ENCODE results near the gene CNTNAP4.

CNTNAP4 gene

DNA sequence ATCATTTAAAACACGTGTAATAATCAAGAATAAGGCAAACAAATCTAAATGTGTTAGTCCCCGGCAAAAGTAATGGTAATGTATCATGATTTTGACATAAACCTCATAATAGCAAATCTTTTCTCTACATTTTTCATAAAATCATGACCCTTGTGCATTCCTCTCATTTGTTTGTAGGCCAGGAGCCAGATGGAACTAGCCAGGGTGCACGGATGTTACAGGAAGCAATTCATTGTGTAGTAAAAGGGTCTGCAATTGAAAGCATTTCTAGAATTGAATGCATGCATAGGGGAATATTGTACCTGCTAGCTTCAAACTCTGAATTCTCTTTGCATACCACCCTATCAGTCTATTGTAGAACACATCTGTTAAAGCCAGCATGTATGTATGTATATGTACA, 66.6 kb downstream of the CNTNAP4 start:
- Histone ChIP-seq H3K27me3 (ENCODE audit: control insufficient read depth in 1 of 2, insufficient read depth in 1 of 2, low read length in 2 of 2) (no peaks in the 10 kb centered on the region), H3K14ac (ENCODE audit: low read length in 2 of 2) (no peak overlapping the region), H2BK120ac (ENCODE audit: low read depth, low read length) (no peak overlapping the region), H2BK12ac (ENCODE audit: low read length in 2 of 2) (no peak overlapping the region), H3K4me3 (ENCODE audit: insufficient read depth in 1 of 2, low read depth in 1 of 2, low read length in 2 of 2) (no peak overlapping the region), H2BK15ac (ENCODE audit: low read depth, poor library complexity, severe bottlenecking) (no peak overlapping the region), H3K4me1 (ENCODE audit: control insufficient read depth, insufficient read depth, low read depth, low read length) (no peaks in the 10 kb centered on the region), H3K36me3 (ENCODE audit: control insufficient read depth in 1 of 2, insufficient read depth in 2 of 2, low read depth in 1 of 2, low read length in 2 of 2) (no peaks in the 10 kb centered on the region), H4K8ac (ENCODE audit: low read length) (no peak overlapping the region), H3K18ac (ENCODE audit: low read depth in 1 of 2, low read length in 2 of 2) (no peak overlapping the region), H3K79me1 (replicated peaks; ENCODE audit: low read length, poor library complexity, severe bottlenecking) (no peaks in the 10 kb centered on the region), H2AFZ (ENCODE audit: low read depth, low read length) (no peak overlapping the region), H3K9ac (ENCODE audit: low read length) (no peak overlapping the region), H2AK5ac (ENCODE audit: low read length, severe bottlenecking) (no peak overlapping the region), H3K4ac (ENCODE audit: low read depth in 1 of 2, low read length in 2 of 2) (no peak overlapping the region), H3K9me3 (ENCODE audit: control insufficient read depth, low read length) (no peaks in the 10 kb centered on the region), H4K91ac (ENCODE audit: low read length) (no peak overlapping the region), H3K23ac (ENCODE audit: low read length in 2 of 2) (no peak overlapping the region), H3K27ac (ENCODE audit: low read length, poor library complexity, severe bottlenecking) (no peak overlapping the region), H2BK5ac (ENCODE audit: low read depth, low read length, poor library complexity, severe bottlenecking) (no peak overlapping the region), H3K4me2 (ENCODE audit: low read length, poor library complexity, severe bottlenecking) (no peak overlapping the region)
- WGBS, result 100% methylated on average over 1 of the region's 3 CpGs
- DNase-seq, result no peak

GRCh38 chr16:76345163-76345661, 68.0 kb downstream of the CNTNAP4 start:
- no peak overlapping the region for H3K27ac ChIP-seq (ENCODE audit: low read length, poor library complexity, severe bottlenecking)
- H2BK120ac ChIP-seq (ENCODE audit: low read depth, low read length), result no peak overlapping the region
- no peak overlapping the region for H3K23ac ChIP-seq (ENCODE audit: low read length in 2 of 2)
- H3K9ac ChIP-seq (ENCODE audit: low read length), result peak overlapping the region; percentile 20
- no peak overlapping the region for H2BK5ac ChIP-seq (ENCODE audit: low read depth, low read length, poor library complexity, severe bottlenecking)
- H2AK5ac ChIP-seq (ENCODE audit: low read length, severe bottlenecking), result no peak overlapping the region
- H3K18ac ChIP-seq (ENCODE audit: low read depth in 1 of 2, low read length in 2 of 2), result no peak overlapping the region
- H3K27me3 ChIP-seq (ENCODE audit: control insufficient read depth in 1 of 2, insufficient read depth in 1 of 2, low read length in 2 of 2), result no peaks in the 10 kb centered on the region
- no peak overlapping the region for H4K91ac ChIP-seq (ENCODE audit: low read length)
- H3K4me2 ChIP-seq (ENCODE audit: low read length, poor library complexity, severe bottlenecking), result no peak overlapping the region
- no peak overlapping the region for H2AFZ ChIP-seq (ENCODE audit: low read depth, low read length)
- no peaks in the 10 kb centered on the region for H3K9me3 ChIP-seq (ENCODE audit: control insufficient read depth, low read length)
- 28% methylated on average over 3 of the region's 3 CpGs for WGBS
- no peaks in the 10 kb centered on the region for H3K36me3 ChIP-seq (ENCODE audit: control insufficient read depth in 1 of 2, insufficient read depth in 2 of 2, low read depth in 1 of 2, low read length in 2 of 2)
- no peak overlapping the region for H3K14ac ChIP-seq (ENCODE audit: low read length in 2 of 2)
- H3K4me1 ChIP-seq (ENCODE audit: control insufficient read depth, insufficient read depth, low read depth, low read length), result no peaks in the 10 kb centered on the region
- H2BK15ac ChIP-seq (ENCODE audit: low read depth, poor library complexity, severe bottlenecking), result no peak overlapping the region
- DNase-seq, result peak; percentile 91
- H4K8ac ChIP-seq (ENCODE audit: low read length), result no peak overlapping the region
- no peak overlapping the region for H2BK12ac ChIP-seq (ENCODE audit: low read length in 2 of 2)
- H3K79me1 ChIP-seq (replicated peaks; ENCODE audit: low read length, poor library complexity, severe bottlenecking), result no peaks in the 10 kb centered on the region
- H3K4me3 ChIP-seq (ENCODE audit: insufficient read depth in 1 of 2, low read depth in 1 of 2, low read length in 2 of 2), result no peak overlapping the region
- no peak overlapping the region for H3K4ac ChIP-seq (ENCODE audit: low read depth in 1 of 2, low read length in 2 of 2)

DNA sequence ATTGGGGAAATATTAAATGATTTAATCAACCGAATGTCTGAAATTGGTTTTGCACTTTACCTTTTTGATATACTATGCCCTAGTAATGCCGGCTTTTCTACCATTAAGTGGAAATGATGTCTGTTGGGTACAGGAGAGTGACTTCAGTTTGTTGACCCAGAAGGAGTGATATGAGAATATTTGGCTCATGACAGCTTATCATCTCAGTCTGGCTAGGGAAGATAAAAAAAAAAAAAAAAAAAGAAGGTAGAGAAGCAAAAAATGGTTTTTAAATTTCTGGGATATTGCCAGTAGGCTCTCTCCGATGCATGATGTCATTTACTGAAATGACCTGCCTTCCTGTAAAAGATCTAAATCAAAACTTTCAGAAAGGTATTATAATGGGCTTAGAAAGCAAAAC, 69.0 kb downstream of the CNTNAP4 start:
- Histone ChIP-seq H3K18ac (ENCODE audit: low read depth in 1 of 2, low read length in 2 of 2) (no peak overlapping the region), H4K91ac (ENCODE audit: low read length) (no peak overlapping the region), H3K9me3 (ENCODE audit: control insufficient read depth, low read length) (no peaks in the 10 kb centered on the region), H2BK120ac (ENCODE audit: low read depth, low read length) (no peak overlapping the region), H3K4me2 (ENCODE audit: low read length, poor library complexity, severe bottlenecking) (no peak overlapping the region), H2BK15ac (ENCODE audit: low read depth, poor library complexity, severe bottlenecking) (no peak overlapping the region), H2AFZ (ENCODE audit: low read depth, low read length) (no peak overlapping the region), H3K4me3 (ENCODE audit: insufficient read depth in 1 of 2, low read depth in 1 of 2, low read length in 2 of 2) (no peak overlapping the region), H3K4me1 (ENCODE audit: control insufficient read depth, insufficient read depth, low read depth, low read length) (no peaks in the 10 kb centered on the region), H3K4ac (ENCODE audit: low read depth in 1 of 2, low read length in 2 of 2) (no peak overlapping the region), H3K14ac (ENCODE audit: low read length in 2 of 2) (no peak overlapping the region), H4K8ac (ENCODE audit: low read length) (no peak overlapping the region), H2AK5ac (ENCODE audit: low read length, severe bottlenecking) (no peak overlapping the region), H2BK12ac (ENCODE audit: low read length in 2 of 2) (no peak overlapping the region), H3K27me3 (ENCODE audit: control insufficient read depth in 1 of 2, insufficient read depth in 1 of 2, low read length in 2 of 2) (no peaks in the 10 kb centered on the region), H3K9ac (ENCODE audit: low read length) (no peak overlapping the region), H3K27ac (ENCODE audit: low read length, poor library complexity, severe bottlenecking) (no peak overlapping the region), H3K23ac (ENCODE audit: low read length in 2 of 2) (no peak overlapping the region), H3K36me3 (ENCODE audit: control insufficient read depth in 1 of 2, insufficient read depth in 2 of 2, low read depth in 1 of 2, low read length in 2 of 2) (no peaks in the 10 kb centered on the region), H3K79me1 (replicated peaks; ENCODE audit: low read length, poor library complexity, severe bottlenecking) (no peaks in the 10 kb centered on the region), H2BK5ac (ENCODE audit: low read depth, low read length, poor library complexity, severe bottlenecking) (no peak overlapping the region)
- DNase-seq, result no peak
- WGBS, result 86% methylated on average over 3 of the region's 3 CpGs

GRCh38 chr16:76351441-76351840, 74.2 kb downstream of the CNTNAP4 start:
- Histone ChIP-seq H3K36me3 (ENCODE audit: control insufficient read depth in 1 of 2, insufficient read depth in 2 of 2, low read depth in 1 of 2, low read length in 2 of 2) (no peaks in the 10 kb centered on the region), H2AFZ (ENCODE audit: low read depth, low read length) (no peak overlapping the region)

More at GRCh38 chr16:76351441-76351840, 74.2 kb downstream of the CNTNAP4 start:
- no peak overlapping the region for H3K4ac ChIP-seq (ENCODE audit: low read depth in 1 of 2, low read length in 2 of 2)
- no peak overlapping the region for H3K27ac ChIP-seq (ENCODE audit: low read length, poor library complexity, severe bottlenecking)
- H3K4me3 ChIP-seq (ENCODE audit: insufficient read depth in 1 of 2, low read depth in 1 of 2, low read length in 2 of 2), result no peak overlapping the region
- no peak overlapping the region for H3K14ac ChIP-seq (ENCODE audit: low read length in 2 of 2)
- no peak for DNase-seq
- H3K9ac ChIP-seq (ENCODE audit: low read length), result no peak overlapping the region
- H3K4me2 ChIP-seq (ENCODE audit: low read length, poor library complexity, severe bottlenecking), result no peak overlapping the region
- H2BK120ac ChIP-seq (ENCODE audit: low read depth, low read length), result no peak overlapping the region
- H2AK5ac ChIP-seq (ENCODE audit: low read length, severe bottlenecking), result no peak overlapping the region
- no peak overlapping the region for H2BK12ac ChIP-seq (ENCODE audit: low read length in 2 of 2)
- H3K79me1 ChIP-seq (replicated peaks; ENCODE audit: low read length, poor library complexity, severe bottlenecking), result no peaks in the 10 kb centered on the region
- H3K23ac ChIP-seq (ENCODE audit: low read length in 2 of 2), result no peak overlapping the region
- H4K8ac ChIP-seq (ENCODE audit: low read length), result no peak overlapping the region
- 100% methylated on average over 4 of the region's 5 CpGs for WGBS
- no peaks in the 10 kb centered on the region for H3K9me3 ChIP-seq (ENCODE audit: control insufficient read depth, low read length)
- H4K91ac ChIP-seq (ENCODE audit: low read length), result no peak overlapping the region
- no peaks in the 10 kb centered on the region for H3K4me1 ChIP-seq (ENCODE audit: control insufficient read depth, insufficient read depth, low read depth, low read length)
- H2BK5ac ChIP-seq (ENCODE audit: low read depth, low read length, poor library complexity, severe bottlenecking), result no peak overlapping the region
- H3K27me3 ChIP-seq (ENCODE audit: control insufficient read depth in 1 of 2, insufficient read depth in 1 of 2, low read length in 2 of 2), result no peaks in the 10 kb centered on the region
- no peak overlapping the region for H3K18ac ChIP-seq (ENCODE audit: low read depth in 1 of 2, low read length in 2 of 2)
- H2BK15ac ChIP-seq (ENCODE audit: low read depth, poor library complexity, severe bottlenecking), result no peak overlapping the region

Measured in mesenchymal stem cell (in vitro differentiated cells and primary cell).